Measurements from ENCODE around the gene DEFB121.

DEFB121 gene

GRCh38 chr20:31355981-31356380 lies 50.0 kb downstream of the DEFB121 start:
- DNase-seq = no peak
